Measurements from ENCODE around the gene PDLIM5.
A peak's percentile ranks its signal among the peaks of the same experiment; 100 is the strongest.

Gene PDLIM5

GRCh38 chr4:94412658-94413038 is 39.1 kb upstream of the PDLIM5 start:
- TF ChIP-seq USF1 (IDR thresholded peaks at IDR 0.05) (no peak), TEAD4 (IDR thresholded peaks at IDR 0.05) (peak; percentile 46; the same call in 1 of the 2 replicates), EGR1 (IDR thresholded peaks at IDR 0.05) (peak; percentile 52; the same call in 1 of the 2 replicates), RAD21 (IDR thresholded peaks at IDR 0.05; ENCODE audit: low read depth) (no peak), TCF12 (IDR thresholded peaks at IDR 0.05; ENCODE audit: low read depth) (no peak), NFIC (IDR thresholded peaks at IDR 0.05) (peak; percentile 85)

- no peak for TF ChIP-seq CEBPB (IDR thresholded peaks at IDR 0.05)
Measured at GRCh38 chr4:94413085-94413840, 38.5 kb upstream of the PDLIM5 start.

GRCh38 chr4:94414907-94415306 is 36.8 kb upstream of the PDLIM5 start:
- TF ChIP-seq CEBPB (IDR thresholded peaks at IDR 0.05) (no peak), CREB1 (IDR thresholded peaks at IDR 0.05; ENCODE audit: low read depth) (no peak), EGR1 (IDR thresholded peaks at IDR 0.05) (no peak), YY1 (IDR thresholded peaks at IDR 0.05; ENCODE audit: low read depth) (no peak), EP300 (IDR thresholded peaks at IDR 0.05; ENCODE audit: borderline replicate concordance) (no peak), RAD21 (IDR thresholded peaks at IDR 0.05; ENCODE audit: low read depth) (no peak), USF1 (IDR thresholded peaks at IDR 0.05) (no peak), TEAD4 (IDR thresholded peaks at IDR 0.05) (no peak), TAF1 (IDR thresholded peaks at IDR 0.05; ENCODE audit: low read depth) (no peak), FOXM1 (IDR thresholded peaks at IDR 0.05; ENCODE audit: borderline replicate concordance, low read depth) (no peak), MAX (IDR thresholded peaks at IDR 0.05) (no peak), TCF12 (IDR thresholded peaks at IDR 0.05; ENCODE audit: low read depth) (no peak), ZBTB7A (IDR thresholded peaks at IDR 0.05; ENCODE audit: low read depth) (no peak), REST (IDR thresholded peaks at IDR 0.05; ENCODE audit: low read depth) (no peak)

GRCh38 chr4:94415448-94415847 is 36.3 kb upstream of the PDLIM5 start:
- TF ChIP-seq CREB1 (IDR thresholded peaks at IDR 0.05; ENCODE audit: low read depth) (no peak), TCF12 (IDR thresholded peaks at IDR 0.05; ENCODE audit: low read depth) (no peak), ZBTB7A (IDR thresholded peaks at IDR 0.05; ENCODE audit: low read depth) (no peak), TEAD4 (IDR thresholded peaks at IDR 0.05) (no peak), EGR1 (IDR thresholded peaks at IDR 0.05) (no peak), YY1 (IDR thresholded peaks at IDR 0.05; ENCODE audit: low read depth) (no peak), FOXM1 (IDR thresholded peaks at IDR 0.05; ENCODE audit: borderline replicate concordance, low read depth) (no peak), RAD21 (IDR thresholded peaks at IDR 0.05; ENCODE audit: low read depth) (no peak), TAF1 (IDR thresholded peaks at IDR 0.05; ENCODE audit: low read depth) (no peak), NFIC (IDR thresholded peaks at IDR 0.05) (no peak), MAX (IDR thresholded peaks at IDR 0.05) (no peak), USF1 (IDR thresholded peaks at IDR 0.05) (no peak), EP300 (IDR thresholded peaks at IDR 0.05; ENCODE audit: borderline replicate concordance) (no peak), CEBPB (IDR thresholded peaks at IDR 0.05) (no peak)

DNA sequence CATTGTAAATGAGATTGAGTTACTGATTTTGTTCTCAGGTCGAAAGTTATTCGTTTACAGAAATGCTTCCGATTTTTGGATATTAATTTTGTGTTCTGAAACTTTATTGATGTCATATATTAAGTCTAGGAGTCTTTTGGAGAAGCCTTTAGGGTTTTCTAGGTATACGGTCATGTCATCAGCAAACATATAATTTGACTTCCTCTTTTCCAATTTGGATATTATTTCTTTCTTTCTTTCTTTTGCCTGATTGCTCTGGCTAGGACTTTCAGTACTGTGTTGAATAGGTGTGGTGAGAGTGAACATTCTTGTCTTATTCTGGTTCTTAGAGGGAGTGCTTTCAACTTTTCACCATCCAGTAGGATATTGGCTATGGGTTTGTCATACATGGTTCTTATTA is 35.4 kb upstream of the PDLIM5 start:
- TF ChIP-seq CEBPB (IDR thresholded peaks at IDR 0.05) = no peak
- no peak for TF ChIP-seq TCF12 (IDR thresholded peaks at IDR 0.05; ENCODE audit: low read depth)
- TF ChIP-seq YY1 (IDR thresholded peaks at IDR 0.05; ENCODE audit: low read depth) = no peak
- no peak for TF ChIP-seq FOXM1 (IDR thresholded peaks at IDR 0.05; ENCODE audit: borderline replicate concordance, low read depth)
- no peak for TF ChIP-seq RAD21 (IDR thresholded peaks at IDR 0.05; ENCODE audit: low read depth)
- no peak for TF ChIP-seq EGR1 (IDR thresholded peaks at IDR 0.05)
- TF ChIP-seq ZBTB7A (IDR thresholded peaks at IDR 0.05; ENCODE audit: low read depth) = no peak
- no peak for TF ChIP-seq NFIC (IDR thresholded peaks at IDR 0.05)
- TF ChIP-seq REST (IDR thresholded peaks at IDR 0.05; ENCODE audit: low read depth) = no peak
- no peak for TF ChIP-seq MAX (IDR thresholded peaks at IDR 0.05)
- TF ChIP-seq TEAD4 (IDR thresholded peaks at IDR 0.05) = no peak
- no peak for TF ChIP-seq USF1 (IDR thresholded peaks at IDR 0.05)
- no peak for TF ChIP-seq CREB1 (IDR thresholded peaks at IDR 0.05; ENCODE audit: low read depth)
- TF ChIP-seq EP300 (IDR thresholded peaks at IDR 0.05; ENCODE audit: borderline replicate concordance) = no peak
